CD14-positive monocyte (primary cell): ENCODE measurements around the gene OSBPL8. TPM values are rescaled to one million over a fixed set of nuclear protein-coding genes. Genes with fewer than 3 reads are reported as not detected.

Experiments used
- DNase-seq, 3 donors: peaks; one replicate each; pipeline ENCODE4 v3.0.0-alpha.2; 2011 to 2022
- H2AFZ ChIP-seq: 2 replicates; pipeline ENCODE4 v1.6.0; 2012; ENCODE audit warnings: mild to moderate bottlenecking, low read depth, low read length, inconsistent platforms; ENCODE audit not compliant: insufficient read depth, poor library complexity, severe bottlenecking
- H3K27ac ChIP-seq, 2 donors: 1 replicate in 1 of 2; 2 replicates in 1 of 2; pipeline ENCODE4 v1.5.1; 2012 to 2013; ENCODE audit warnings: low read length in 2 of 2, control low read depth in 1 of 2, inconsistent platforms in 1 of 2, low read depth in 1 of 2, mild to moderate bottlenecking in 1 of 2
- H3K27me3 ChIP-seq, 2 donors: one replicate each; pipeline versions ENCODE4 v1.6.0 to v1.6.1; 2011 to 2013; ENCODE audit warnings: low read length in 2 of 2; ENCODE audit not compliant: control insufficient read depth in 2 of 2, insufficient read depth in 2 of 2
- H3K36me3 ChIP-seq, 2 donors: replicated peaks in 1 of 2; 1 replicate in 1 of 2; 2 replicates in 1 of 2; pipeline versions ENCODE4 v1.5.1 to v1.6.1; 2012 to 2013; ENCODE audit warnings: low read length in 2 of 2, control low read depth in 1 of 2, inconsistent platforms in 1 of 2, mild to moderate bottlenecking in 1 of 2; ENCODE audit not compliant: insufficient read depth in 2 of 2, control insufficient read depth in 1 of 2
- H3K4me1 ChIP-seq, 2 donors: 1 replicate in 1 of 2; 2 replicates in 1 of 2; pipeline versions ENCODE4 v1.5.1 to v1.6.1; 2012 to 2013; ENCODE audit warnings: low read length in 2 of 2, control low read depth in 1 of 2, inconsistent platforms in 1 of 2, mild to moderate bottlenecking in 1 of 2, moderate library complexity in 1 of 2; ENCODE audit not compliant: insufficient read depth in 2 of 2, control insufficient read depth in 1 of 2
- H3K4me2 ChIP-seq: replicated peaks from 2 replicates; pipeline ENCODE3; 2012; ENCODE audit warnings: low read length, moderate library complexity, mild to moderate bottlenecking; ENCODE audit not compliant: poor library complexity, severe bottlenecking; ENCODE audit errors: extremely low read depth
- H3K4me3 ChIP-seq, 3 experiments: fragments of 200-600 bp in 1 of 3; sonication (generic) in 1 of 3; replicated peaks in 1 of 3; 1 replicate in 2 of 3; 2 replicates in 1 of 3; pipeline ENCODE4 v1.5.1; 2011 to 2013; ENCODE audit warnings: low read length in 3 of 3, mild to moderate bottlenecking in 3 of 3, control low read depth in 2 of 3, low read depth in 2 of 3, inconsistent platforms in 1 of 3, moderate library complexity in 1 of 3
- H3K79me2 ChIP-seq: 2 replicates; pipeline ENCODE4 v1.6.0; 2012; ENCODE audit warnings: mild to moderate bottlenecking, control low read depth, inconsistent platforms, low read length, moderate library complexity; ENCODE audit not compliant: insufficient read depth
- H3K9ac ChIP-seq: 2 replicates; pipeline ENCODE4 v1.6.0; 2017; ENCODE audit warnings: low read length, mild to moderate bottlenecking; ENCODE audit not compliant: insufficient read depth, poor library complexity, severe bottlenecking
- H3K9me3 ChIP-seq, 2 donors: replicated peaks in 1 of 2; 1 replicate in 1 of 2; 2 replicates in 1 of 2; pipeline versions ENCODE4 v1.5.1 to v1.6.1; 2012 to 2013; ENCODE audit warnings: low read length in 2 of 2, control low read depth in 1 of 2; ENCODE audit not compliant: control insufficient read depth in 1 of 2, insufficient read depth in 1 of 2
- H4K20me1 ChIP-seq: 2 replicates; pipeline ENCODE4 v1.6.0; 2012; ENCODE audit warnings: mild to moderate bottlenecking, low read length, control low read depth, moderate library complexity; ENCODE audit not compliant: insufficient read depth
- H3K27ac Mint-ChIP-seq, 7 donors: one replicate each; pipeline ENCODE4 v1.8.0; 2020; ENCODE audit warnings: mild to moderate bottlenecking in 7 of 7, mixed read lengths in 7 of 7, moderate library complexity in 6 of 7, inconsistent platforms in 2 of 7
- H3K27me3 Mint-ChIP-seq, 3 donors: one replicate each; pipeline ENCODE4 v1.8.0; 2021 to 2022; ENCODE audit warnings: low read depth in 3 of 3, mild to moderate bottlenecking in 3 of 3, mixed read lengths in 3 of 3, moderate library complexity in 3 of 3, inconsistent platforms in 1 of 3
- H3K36me3 Mint-ChIP-seq, 2 donors: one replicate each; pipeline ENCODE4 v1.8.0; 2020; ENCODE audit warnings: mixed read lengths in 2 of 2, inconsistent platforms in 1 of 2, mild to moderate bottlenecking in 1 of 2
- H3K4me1 Mint-ChIP-seq: one replicate; pipeline ENCODE4 v1.8.0; 2020; ENCODE audit warnings: mild to moderate bottlenecking, mixed read lengths
- H3K4me3 Mint-ChIP-seq, 2 donors: one replicate each; pipeline ENCODE4 v1.8.0; 2020; ENCODE audit warnings: mild to moderate bottlenecking in 2 of 2, mixed read lengths in 2 of 2, moderate library complexity in 1 of 2
- H3K9me3 Mint-ChIP-seq, 7 donors: one replicate each; pipeline ENCODE4 v1.8.0; 2020 to 2022; ENCODE audit warnings: mixed read lengths in 7 of 7, mild to moderate bottlenecking in 6 of 7, moderate library complexity in 6 of 7, inconsistent platforms in 2 of 7
- CTCF ChIP-seq: fragments of 200-600 bp; IDR thresholded peaks from one replicate; pipeline ENCODE4 v1.8.0; 2022; ENCODE audit warnings: antibody characterized with exemption, mild to moderate bottlenecking
- WGBS: methylation state at CpG from one replicate; pipeline ENCODE4 v1.1.5; 2013; ENCODE audit warnings: missing lambda C conversion rate; ENCODE audit not compliant: insufficient coverage; 5-methylcytosine and 5-hydroxymethylcytosine counted together
- intact Hi-C, 2 donors: fragments of 100-400 bp; cut with micrococcal nuclease; formaldehyde crosslinking; loops; one replicate each; pipeline versions ENCODE4 v1.15.0 to v1.15.1; 2023
- polyA plus RNA-seq, 3 donors: library from polyadenylated mRNA; depleted of rRNA in 1 of 3; unstranded in 2 of 3; stranded (reverse) in 1 of 3; fragments of 300-500 nt in 2 of 3; fragments of >200 nt in 1 of 3; fragmentation: Illumina TruSeq in 2 of 3; gene quantifications; 1 replicate in 2 of 3; 2 replicates in 1 of 3; pipeline ENCODE4 v1.2.3, GENCODE V29; 2012 to 2021

The OSBPL8 gene
- polyA plus RNA-seq, 3 donors: 25.3 to 167 (median 147) TPM

- H3K9ac ChIP-seq: no peak overlapping the region
Observed at GRCh38 chr12:76520348-76520747, 39.2 kb downstream of the OSBPL8 start.

GRCh38 chr12:76519538-76519937 lies 40.0 kb downstream of the OSBPL8 start:
- Mint-ChIP-seq H3K36me3 (peaks cover 39% of the 10 kb centered on the region in 2 donors), H3K4me1 (peaks cover 19% of the 10 kb centered on the region), H3K27ac (peak overlapping the region; percentile 30 to 81 (median 46)), H3K27me3 (peaks cover 0 to 2% (median 0%) of the 10 kb centered on the region in 3 donors), H3K9me3 (peaks cover 3 to 18% (median 9%) of the 10 kb centered on the region in 7 donors), H3K4me3 (peak overlapping the region; percentile 5 to 21)
- H4K20me1 ChIP-seq: peaks cover 95% of the 10 kb centered on the region
- H3K9ac ChIP-seq: no peak overlapping the region
- WGBS: 88% methylated on average over 2 of the region's 5 CpGs
- H3K36me3 ChIP-seq: peaks cover 0 to 22% of the 10 kb centered on the region in 2 donors
- H3K4me3 ChIP-seq: peak overlapping the region in 1 of 3 experiments; percentile 15
- H3K9me3 ChIP-seq: peaks cover 4 to 5% of the 10 kb centered on the region in 2 donors
- TF ChIP-seq CTCF: no peak
- H2AFZ ChIP-seq: no peak overlapping the region
- no peaks in the 10 kb centered on the region for H3K27me3 ChIP-seq
- peaks cover 95% of the 10 kb centered on the region for H3K79me2 ChIP-seq
- intact Hi-C loops: no loop called here
- peak overlapping the region; percentile 31 for H3K4me2 ChIP-seq
- H3K27ac ChIP-seq: peak overlapping the region in 1 of 2 donors; percentile 52
- peak; percentile 26 to 74 (median 59) for DNase-seq
- H3K4me1 ChIP-seq: peaks cover 18 to 23% of the 10 kb centered on the region in 2 donors

More at GRCh38 chr12:76520348-76520747, 39.2 kb downstream of the OSBPL8 start:
- H3K4me2 ChIP-seq: no peak overlapping the region
- peaks cover 94% of the 10 kb centered on the region for H4K20me1 ChIP-seq
- DNase-seq: no peak
- peaks cover 18 to 23% of the 10 kb centered on the region in 2 donors for H3K4me1 ChIP-seq
- no peak overlapping the region for H3K4me3 Mint-ChIP-seq
- H3K36me3 Mint-ChIP-seq: peaks cover 32 to 36% of the 10 kb centered on the region in 2 donors
- intact Hi-C loops: no loop called here
- H3K4me3 ChIP-seq: no peak overlapping the region
- peaks cover 3 to 18% (median 9%) of the 10 kb centered on the region in 7 donors for H3K9me3 Mint-ChIP-seq
- peaks cover 19% of the 10 kb centered on the region for H3K4me1 Mint-ChIP-seq
- no peak for TF ChIP-seq CTCF
- H3K36me3 ChIP-seq: peaks cover 0 to 18% of the 10 kb centered on the region in 2 donors
- peaks cover 4 to 5% of the 10 kb centered on the region in 2 donors for H3K9me3 ChIP-seq
- no peak overlapping the region for H3K27ac Mint-ChIP-seq
- peak overlapping the region in 1 of 2 donors; percentile 52 for H3K27ac ChIP-seq
- H3K79me2 ChIP-seq: peaks cover 93% of the 10 kb centered on the region
- H2AFZ ChIP-seq: no peak overlapping the region
- no peaks in the 10 kb centered on the region for H3K27me3 ChIP-seq
- H3K27me3 Mint-ChIP-seq: peaks cover 0 to 2% (median 0%) of the 10 kb centered on the region in 3 donors
